PC-9 (cell line): ENCODE data around the gene LIPI. TPM values are rescaled to one million over a fixed set of nuclear protein-coding genes. Genes with fewer than 3 reads are reported as not detected.

ENCODE experiments used
- BruUV-seq: library from RNA; stranded (reverse); fragments of 400-500 nt; replicated peaks from 2 replicates; lab custom pipeline; 2021; lab: Mats Ljungman, UMichigan
- CTCF ChIA-PET: fragments of 300-600 bp; sonication (Branson Sonifier 250); formaldehyde crosslinking; loops from one replicate; lab custom pipeline; 2022; ENCODE audit warnings: antibody characterized with exemption; lab: Charles Lee
- POLR2A ChIA-PET: fragments of 300-600 bp; sonication (Branson Sonifier 250); formaldehyde crosslinking; loops from one replicate; lab custom pipeline; 2022; ENCODE audit warnings: antibody characterized with exemption; ENCODE audit not compliant: unreplicated experiment; lab: Charles Lee
- DNase-seq, 2 experiments: peaks; one replicate each; pipeline versions ENCODE4 v3.0.0 to v3.0.0-alpha.2; 2015 to 2022; ENCODE audit warnings: mixed read lengths in 1 of 2
- H2AFZ ChIP-seq: fragments of 200-600 bp; sonication (generic); 2 replicates; pipeline ENCODE4 v1.8.1; 2017; ENCODE audit warnings: antibody characterized with exemption
- H3F3A ChIP-seq: fragments of 200-600 bp; sonication (generic); 2 replicates; pipeline ENCODE4 v1.8.1; 2017; ENCODE audit warnings: antibody characterized with exemption, mild to moderate bottlenecking, low read depth; ENCODE audit not compliant: insufficient read depth
- H3K27ac ChIP-seq: fragments of 200-600 bp; sonication (generic); 2 replicates; pipeline ENCODE4 v1.6.1; 2016; ENCODE audit warnings: mixed run types
- H3K27me3 ChIP-seq: fragments of 200-600 bp; sonication (generic); 2 replicates; pipeline ENCODE4 v1.6.1; 2016; ENCODE audit warnings: low read depth, mixed run types; ENCODE audit not compliant: insufficient read depth
- H3K36me3 ChIP-seq: fragments of 200-600 bp; sonication (generic); 2 replicates; pipeline ENCODE4 v1.6.1; 2016; ENCODE audit warnings: low read depth, mixed run types
- H3K4me1 ChIP-seq: fragments of 200-600 bp; sonication (generic); replicated peaks from 2 replicates; pipeline ENCODE4 v1.6.1; 2016; ENCODE audit warnings: mixed run types; ENCODE audit not compliant: insufficient read depth
- H3K4me2 ChIP-seq: fragments of 200-600 bp; sonication (generic); 2 replicates; pipeline ENCODE4 v1.6.1; 2017; ENCODE audit warnings: mixed run types
- H3K4me3 ChIP-seq: fragments of 200-600 bp; sonication (generic); 2 replicates; pipeline ENCODE4 v1.6.1; 2016; ENCODE audit warnings: mixed run types
- H3K79me2 ChIP-seq: fragments of 200-600 bp; sonication (generic); 2 replicates; pipeline ENCODE4 v1.6.1; 2017; ENCODE audit warnings: low read depth, mixed run types
- H3K9me2 ChIP-seq: fragments of 200-600 bp; sonication (generic); 2 replicates; pipeline ENCODE4 v1.8.1; 2017; ENCODE audit warnings: mild to moderate bottlenecking; ENCODE audit not compliant: insufficient read depth
- H3K9me3 ChIP-seq: fragments of 200-600 bp; sonication (generic); 2 replicates; pipeline ENCODE4 v1.8.1; 2016; ENCODE audit warnings: low read depth; ENCODE audit not compliant: insufficient read depth
- H4K20me1 ChIP-seq: fragments of 200-600 bp; sonication (generic); 2 replicates; pipeline ENCODE4 v1.8.1; 2017; ENCODE audit not compliant: insufficient read depth
- CTCF ChIP-seq: fragments of 200-600 bp; sonication (generic); conservative IDR thresholded peaks from 2 replicates; pipeline ENCODE4 v1.6.1; 2017; ENCODE audit warnings: mixed run types, antibody characterized with exemption, mild to moderate bottlenecking, moderate library complexity
- EZH2 ChIP-seq: fragments of 200-600 bp; sonication (generic); IDR thresholded peaks from 2 replicates; pipeline ENCODE4 v1.8.0; 2017; ENCODE audit warnings: antibody characterized with exemption, low read depth
- intact Hi-C: fragments of 100-400 bp; cut with micrococcal nuclease; formaldehyde crosslinking; loops from one replicate; pipeline ENCODE4 v1.10.0; 2022; ENCODE audit not compliant: unreplicated experiment
- total RNA-seq: library from RNA; stranded (reverse); gene quantifications from 2 replicates; pipeline ENCODE4 v1.2.3, GENCODE V29; 2021

Gene LIPI
- total RNA-seq, 1 experiment from 2014 or later: not detected

- intact Hi-C loops: no loop called here
- H3K36me3 ChIP-seq: no peaks in the 10 kb centered on the region
- ChIA-PET CTCF (no interaction called here), POLR2A (no interaction called here)
- no peaks in the 10 kb centered on the region for H3K27me3 ChIP-seq
- no peaks in the 10 kb centered on the region for H3K79me2 ChIP-seq
- no peak overlapping the region for H3K4me2 ChIP-seq
- no peak overlapping the region for H3K4me3 ChIP-seq
- peaks cover 5% of the 10 kb centered on the region; the same call in 1 of the 2 replicates for H3K9me3 ChIP-seq
- no peak overlapping the region for H2AFZ ChIP-seq
- H3K27ac ChIP-seq: no peak overlapping the region
- no peaks in the 10 kb centered on the region for H3F3A ChIP-seq
- no peaks in the 10 kb centered on the region for H3K9me2 ChIP-seq
- no peaks in the 10 kb centered on the region for H3K4me1 ChIP-seq
- H4K20me1 ChIP-seq: no peaks in the 10 kb centered on the region
- no TSS peak for BruUV-seq
- no peak for TF ChIP-seq EZH2
- no peak for TF ChIP-seq CTCF
- DNase-seq: no peak
Observed at GRCh38 chr21:14229399-14229798, 18.6 kb upstream of the LIPI start.

- DNase-seq: no peak
- H3K36me3 ChIP-seq: no peaks in the 10 kb centered on the region
- TF ChIP-seq EZH2 (no peak), CTCF (no peak)
- H3K9me2 ChIP-seq: no peaks in the 10 kb centered on the region
- no peaks in the 10 kb centered on the region for H3K79me2 ChIP-seq
- H2AFZ ChIP-seq: no peak overlapping the region
- CTCF ChIA-PET: no interaction called here
- POLR2A ChIA-PET: no interaction called here
- no peak overlapping the region for H3K4me2 ChIP-seq
- H3K27me3 ChIP-seq: no peaks in the 10 kb centered on the region
- H3K4me3 ChIP-seq: no peak overlapping the region
- no peaks in the 10 kb centered on the region for H3F3A ChIP-seq
- no peaks in the 10 kb centered on the region for H4K20me1 ChIP-seq
- H3K4me1 ChIP-seq: no peaks in the 10 kb centered on the region
- H3K27ac ChIP-seq: no peak overlapping the region
- intact Hi-C loops: no loop called here
- no peaks in the 10 kb centered on the region for H3K9me3 ChIP-seq
- BruUV-seq: no TSS peak
Observed at GRCh38 chr21:14223365-14223764, 12.6 kb upstream of the LIPI start.

GRCh38 chr21:14215971-14216641 is 5.4 kb upstream of the LIPI start, which contains the start of gene RBM11:
RBM11 (plus strand) TSS chr21:14216157; CDS start chr21:14216187, 30 bp downstream.
- H3K4me3 ChIP-seq: peak within 1 kb of the TSS; percentile 95
- H3K4me1 ChIP-seq: no peaks in the 10 kb centered on the region
- no peaks in the 10 kb centered on the region for H3K79me2 ChIP-seq
- no peaks in the 10 kb centered on the region for H4K20me1 ChIP-seq
- DNase-seq: peak; percentile 43 to 75
- TF ChIP-seq CTCF: no peak
- no peak for TF ChIP-seq EZH2
- intact Hi-C loops: no loop called here
- ChIA-PET POLR2A (no interaction called here), CTCF (no interaction called here)
- H2AFZ ChIP-seq: peak within 1 kb of the TSS; percentile 99
- H3K36me3 ChIP-seq: no peaks in the 10 kb centered on the region
- no peaks in the 10 kb centered on the region; the same call in 1 of the 2 replicates for H3K9me2 ChIP-seq
- no peaks in the 10 kb centered on the region for H3F3A ChIP-seq
- H3K9me3 ChIP-seq: no peaks in the 10 kb centered on the region
- H3K27me3 ChIP-seq: no peaks in the 10 kb centered on the region
- TSS peak; percentile 80 for BruUV-seq
- no peak within 1 kb of the TSS for H3K27ac ChIP-seq
- peak within 1 kb of the TSS; percentile 91 for H3K4me2 ChIP-seq
